Aorta (tissue), 5 donors: Measurements from ENCODE around the gene SLC6A20. TPM values are rescaled to one million over a fixed set of nuclear protein-coding genes. Genes with fewer than 3 reads are reported as not detected.

Source experiments
- ATAC-seq: fragments of 200-7000 bp; cut with Tn5 transposase; one replicate; pipeline ENCODE4 v1.9.1; 2022; ENCODE audit warnings: moderate library complexity; ENCODE audit not compliant: low FRiP score
- DNase-seq, 2 donors: peaks; one replicate each; pipeline ENCODE4 v3.0.0-alpha.2; 2020
- H3K27ac ChIP-seq, 2 donors: one replicate each; pipeline ENCODE4 v1.5.1; 2013; ENCODE audit warnings: low read length in 2 of 2, mild to moderate bottlenecking in 2 of 2, moderate library complexity in 2 of 2, control low read depth in 1 of 2, inconsistent platforms in 1 of 2, low read depth in 1 of 2
- H3K27me3 ChIP-seq, 2 donors: one replicate each; pipeline ENCODE4 v1.6.1; 2013; ENCODE audit warnings: control low read depth in 1 of 2, low read length in 1 of 2, mild to moderate bottlenecking in 1 of 2, moderate library complexity in 1 of 2; ENCODE audit not compliant: insufficient read depth in 2 of 2, control insufficient read depth in 1 of 2
- H3K36me3 ChIP-seq, 2 donors: one replicate each; pipeline ENCODE4 v1.6.1; 2013; ENCODE audit warnings: control low read depth in 1 of 2, low read length in 1 of 2, mild to moderate bottlenecking in 1 of 2; ENCODE audit not compliant: insufficient read depth in 2 of 2, control insufficient read depth in 1 of 2
- H3K4me1 ChIP-seq, 2 donors: one replicate each; pipeline ENCODE4 v1.6.1; 2013; ENCODE audit warnings: low read length in 2 of 2, control low read depth in 1 of 2, mild to moderate bottlenecking in 1 of 2, moderate library complexity in 1 of 2; ENCODE audit not compliant: insufficient read depth in 2 of 2, control insufficient read depth in 1 of 2
- H3K4me3 ChIP-seq, 2 donors: one replicate each; pipeline ENCODE4 v1.5.1; 2013; ENCODE audit warnings: low read length in 2 of 2, control low read depth in 1 of 2, mild to moderate bottlenecking in 1 of 2
- H3K9me3 ChIP-seq: one replicate; pipeline ENCODE4 v1.6.1; 2013; ENCODE audit warnings: mild to moderate bottlenecking, low read length; ENCODE audit not compliant: control insufficient read depth
- WGBS, 2 donors: extraction: QIAGEN DNeasy Blood & Tissue Kit; methylation state at CpG; one replicate each; pipeline ENCODE4 v1.1.7; 2013; 5-methylcytosine and 5-hydroxymethylcytosine counted together
- intact Hi-C, 2 donors: fragments of 100-400 bp; cut with DNase I; formaldehyde crosslinking; loops; one replicate each; pipeline versions ENCODE4 v1.14.2 to v1.15.0; 2022
- polyA plus RNA-seq, 2 donors: library from polyadenylated mRNA; stranded (reverse); fragments of 200-250 nt; gene quantifications; one replicate each; pipeline ENCODE4 v1.2.3, GENCODE V29; 2013
- total RNA-seq, 2 donors: library from RNA; stranded (reverse); fragmentation: NEBNext Ultra II Directional; extraction: Animal tissue kit (Norgen Biotek cat#: 25700); gene quantifications; one replicate each; pipeline ENCODE4 v1.2.1, GENCODE V29; 2021
- donor health status: healthy with polysubstance abuse.
- donor health status: Bipolar disorder and iron deficiency.
- donor health status: DM: no; HTN: no; CAD: no.
- donor health status: DM: no; HTN: no; CAD: no.
- donor health status: DM: yes; HTN: yes; CAD: no.

Gene SLC6A20
- total and polyA plus RNA-seq, 4 donors = 0.10 to 1.0 (median 0.15) TPM; not detected in 1

GRCh38 chr3:45785605-45786150 lies 10.7 kb downstream of the SLC6A20 start:
- DNase-seq = no peak
- 66 to 71% methylated on average over 3 of the region's 3 CpGs for WGBS, 2 donors
- Histone ChIP-seq H3K36me3 (no peaks in the 10 kb centered on the region), H3K9me3 (peaks cover 1% of the 10 kb centered on the region), H3K4me3 (no peak overlapping the region), H3K27me3 (no peaks in the 10 kb centered on the region), H3K27ac (no peak overlapping the region), H3K4me1 (no peaks in the 10 kb centered on the region)
- ATAC-seq = no peak
- intact Hi-C loops = no loop called here

- no peak for ATAC-seq
- Histone ChIP-seq H3K4me3 (no peak overlapping the region), H3K27ac (no peak overlapping the region), H3K9me3 (peaks cover 1% of the 10 kb centered on the region), H3K4me1 (no peaks in the 10 kb centered on the region), H3K27me3 (no peaks in the 10 kb centered on the region), H3K36me3 (no peaks in the 10 kb centered on the region)
- intact Hi-C loops = no loop called here
- 90 to 93% methylated on average over 3 of the region's 3 CpGs for WGBS, 2 donors
- DNase-seq = no peak
Measured at GRCh38 chr3:45783667-45784066, 12.7 kb downstream of the SLC6A20 start.

GRCh38 chr3:45782381-45782780 lies 14.0 kb downstream of the SLC6A20 start:
- no peak overlapping the region for H3K27ac ChIP-seq
- ATAC-seq = no peak
- H3K4me3 ChIP-seq = no peak overlapping the region
- no peaks in the 10 kb centered on the region for H3K36me3 ChIP-seq
- H3K4me1 ChIP-seq = no peaks in the 10 kb centered on the region
- H3K27me3 ChIP-seq = no peaks in the 10 kb centered on the region
- DNase-seq = no peak
- intact Hi-C loops = no loop called here
- H3K9me3 ChIP-seq = no peaks in the 10 kb centered on the region
- 84 to 86% methylated on average over 3 of the region's 3 CpGs for WGBS, 2 donors

GRCh38 chr3:45781841-45782240 lies 14.5 kb downstream of the SLC6A20 start:
- no peaks in the 10 kb centered on the region for H3K27me3 ChIP-seq
- H3K36me3 ChIP-seq = no peaks in the 10 kb centered on the region
- DNase-seq = no peak
- H3K9me3 ChIP-seq = no peaks in the 10 kb centered on the region
- WGBS, 2 donors = 91 to 93% methylated on average over 12 of the region's 12 CpGs
- intact Hi-C loops = no loop called here
- no peak for ATAC-seq
- no peak overlapping the region for H3K27ac ChIP-seq
- H3K4me1 ChIP-seq = no peaks in the 10 kb centered on the region
- no peak overlapping the region for H3K4me3 ChIP-seq

- DNase-seq = no peak
- no peak for ATAC-seq
- Histone ChIP-seq H3K9me3 (no peaks in the 10 kb centered on the region), H3K27me3 (no peaks in the 10 kb centered on the region), H3K27ac (no peak overlapping the region), H3K4me3 (no peak overlapping the region), H3K36me3 (no peaks in the 10 kb centered on the region), H3K4me1 (no peaks in the 10 kb centered on the region)
- WGBS, 2 donors = 65 to 74% methylated on average over 5 of the region's 5 CpGs
- intact Hi-C loops = no loop called here
Measured at GRCh38 chr3:45781271-45781670, 15.1 kb downstream of the SLC6A20 start.

GRCh38 chr3:45779746-45780735 lies 16.3 kb downstream of the SLC6A20 start:
- ATAC-seq (no peak), DNase-seq (no peak)
- Histone ChIP-seq H3K36me3 (no peaks in the 10 kb centered on the region), H3K9me3 (no peaks in the 10 kb centered on the region), H3K4me1 (no peaks in the 10 kb centered on the region), H3K4me3 (no peak overlapping the region), H3K27ac (no peak overlapping the region), H3K27me3 (no peaks in the 10 kb centered on the region)
- 88% methylated on average over 34 to 35 of the region's 35 CpGs for WGBS, 2 donors
- intact Hi-C loops = loop anchor here in 1 of 2 donors (10.0 kb wide), 1 partner anchor 125 kb away; no protein-coding TSS in a partner anchor

- Histone ChIP-seq H3K9me3 (no peaks in the 10 kb centered on the region), H3K27ac (no peak overlapping the region), H3K27me3 (no peaks in the 10 kb centered on the region), H3K4me3 (no peak overlapping the region), H3K4me1 (no peaks in the 10 kb centered on the region), H3K36me3 (no peaks in the 10 kb centered on the region)
- intact Hi-C loops = loop anchor here in 1 of 2 donors (10.0 kb wide), 1 partner anchor 126 kb away; no protein-coding TSS in a partner anchor
- no peak for DNase-seq
- WGBS, 2 donors = 68% methylated on average over 3 of the region's 3 CpGs
- no peak for ATAC-seq
Measured at GRCh38 chr3:45778761-45779201, 17.6 kb downstream of the SLC6A20 start.

- no peak overlapping the region for H3K4me3 ChIP-seq
- H3K36me3 ChIP-seq = no peaks in the 10 kb centered on the region
- H3K27ac ChIP-seq = no peak overlapping the region
- H3K9me3 ChIP-seq = no peaks in the 10 kb centered on the region
- intact Hi-C loops = loop anchor here in 1 of 2 donors (10.0 kb wide), 1 partner anchor 127 kb away; no protein-coding TSS in a partner anchor
- no peaks in the 10 kb centered on the region for H3K4me1 ChIP-seq
- WGBS, 2 donors = 84 to 85% methylated on average over 11 of the region's 11 CpGs
- ATAC-seq (no peak), DNase-seq (no peak)
- no peaks in the 10 kb centered on the region for H3K27me3 ChIP-seq
Measured at GRCh38 chr3:45777746-45778386, 18.5 kb downstream of the SLC6A20 start.
